ENCODE results near the gene CCL11.
"Not testable (repeated sequence)": the region's sequence is repeated elsewhere in the genome, so short reads cannot be mapped to it uniquely, and the experiment has no call there.

Gene CCL11

GRCh38 chr17:34312080-34312479 lies 26.5 kb downstream of the CCL11 start:
- DNase-seq = no peak

- DNase-seq = no peak
Observed at GRCh38 chr17:34313164-34313563, 27.6 kb downstream of the CCL11 start.

GRCh38 chr17:34314279-34314678 lies 28.7 kb downstream of the CCL11 start:
- DNase-seq = no peak

GRCh38 chr17:34318474-34318873 lies 32.9 kb downstream of the CCL11 start:
- DNase-seq = no peak

GRCh38 chr17:34319039-34319483 lies 33.5 kb downstream of the CCL11 start, which contains the start of gene CCL8:
Gene CCL8 (plus strand): TSS chr17:34319435. CDS start chr17:34319502, 67 bp downstream.
- no peak for DNase-seq

- no peak for DNase-seq
Observed at GRCh38 chr17:34321964-34322363, 36.4 kb downstream of the CCL11 start.

GRCh38 chr17:34327580-34327979 lies 42.0 kb downstream of the CCL11 start:
- not testable (repeated sequence) for DNase-seq

GRCh38 chr17:34337701-34338100 lies 52.2 kb downstream of the CCL11 start:
- DNase-seq = no peak
